ENCODE results near the gene ALPK3. TPM values are rescaled to one million over a fixed set of nuclear protein-coding genes. Genes with fewer than 3 reads are reported as not detected.
"Not testable (repeated sequence)": the region's sequence is repeated elsewhere in the genome, so short reads cannot be mapped to it uniquely, and the experiment has no call there.

Gene ALPK3
- total RNA-seq, 2 experiments from 2014 or later, result 0.05 TPM

DNA sequence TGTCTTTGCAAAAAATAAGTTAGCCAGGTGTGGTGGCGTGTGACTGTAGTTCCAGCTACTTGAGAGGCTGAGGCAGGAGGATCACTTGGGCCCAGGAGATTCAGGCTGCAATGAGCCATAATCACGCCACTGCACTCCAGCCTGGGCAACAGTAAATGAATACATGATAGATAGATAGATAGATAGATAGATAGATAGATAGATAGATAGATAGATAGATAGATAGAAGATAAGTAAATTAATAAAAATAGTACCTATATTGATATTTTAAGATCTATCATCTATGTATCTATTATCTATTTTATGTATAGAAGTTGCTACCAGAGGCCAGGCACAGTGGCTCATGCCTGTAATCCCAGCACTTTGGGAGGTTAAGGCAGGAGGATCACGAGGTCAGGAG, 60.5 kb downstream of the ALPK3 start:
- CTCF ChIA-PET, result interaction anchor here (0.7 to 2.1 kb wide), 14 partner anchors 9 to 291 kb away, joined by 3 to 12 read pairs (median 4); partner anchors contain the start of genes WDR73 and ZSCAN2
- POLR2A ChIA-PET; H3K27me3 Mint-ChIP-seq; H3K4me3 Mint-ChIP-seq; H3K4me1 Mint-ChIP-seq; H3K36me3 Mint-ChIP-seq (ENCODE audit: low read depth); ATAC-seq; H3K9me3 Mint-ChIP-seq (ENCODE audit: low read depth); DNase-seq; H3K27ac Mint-ChIP-seq: not testable (repeated sequence)
- intact Hi-C loops (cut with DNase I, micrococcal nuclease), result loop anchor here (1.0 to 2.0 kb wide), 6 partner anchors 51 to 289 kb away; partner anchors contain the start of gene WDR73 (in 2 of the 2)

GRCh38 chr15:84878504-84878903, 61.3 kb downstream of the ALPK3 start:
- Mint-ChIP-seq H3K9me3 (ENCODE audit: low read depth) (no peaks in the 10 kb centered on the region), H3K27me3 (no peaks in the 10 kb centered on the region), H3K36me3 (ENCODE audit: low read depth) (no peaks in the 10 kb centered on the region), H3K4me1 (no peaks in the 10 kb centered on the region), H3K27ac (no peak overlapping the region), H3K4me3 (no peak overlapping the region)
- ATAC-seq (peak; percentile 93), DNase-seq (peak; percentile 84)
- intact Hi-C loops (cut with DNase I, micrococcal nuclease), result loop anchor here (1.0 to 2.0 kb wide), 6 partner anchors 50 to 290 kb away; partner anchors contain the start of gene WDR73 (in 2 of the 2)
- ChIA-PET POLR2A (no interaction called here), CTCF (interaction anchor here (0.6 to 2.0 kb wide), 14 partner anchors 8 to 292 kb away, joined by 3 to 12 read pairs (median 4); partner anchors contain the start of genes WDR73 and ZSCAN2)

DNA sequence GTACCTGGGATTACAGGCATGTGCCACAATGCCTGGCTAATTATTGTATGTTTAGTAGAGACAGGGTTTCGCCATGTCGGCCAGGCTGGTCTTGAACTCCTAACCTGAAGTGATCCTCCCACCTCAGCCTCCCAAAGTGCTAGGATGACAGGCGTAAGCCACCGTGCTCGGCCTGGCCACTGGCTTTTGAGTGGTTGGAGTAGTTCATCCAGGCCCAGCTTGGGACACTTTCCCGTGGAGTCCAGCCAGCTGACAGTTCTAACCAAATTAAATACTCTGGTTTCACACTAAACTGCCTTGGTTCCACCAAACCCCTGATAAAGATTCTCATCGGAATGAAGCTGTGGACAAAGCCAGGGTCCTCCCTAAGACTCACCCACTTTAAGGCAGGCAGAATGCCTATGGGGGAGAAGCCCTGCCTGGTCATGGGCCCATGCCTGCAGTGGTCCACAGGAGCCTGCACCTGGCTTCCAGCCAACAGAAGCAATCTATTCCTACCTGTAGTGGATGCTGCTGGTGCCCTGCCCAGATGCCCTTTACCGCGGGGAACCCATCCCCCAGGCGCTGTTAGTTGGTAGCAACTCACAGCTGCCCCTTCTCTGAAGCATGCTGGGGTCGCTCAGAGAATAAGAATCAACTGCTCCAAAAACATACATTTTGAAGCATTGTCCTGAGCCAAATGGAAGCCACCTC, 62.1 kb downstream of the ALPK3 start:
- intact Hi-C loops (cut with DNase I, micrococcal nuclease), result loop anchor here (2.0 kb wide), 2 partner anchors 50 to 52 kb away; no protein-coding TSS in a partner anchor
- H3K4me1 Mint-ChIP-seq, result no peaks in the 10 kb centered on the region
- ATAC-seq, result no peak
- no peaks in the 10 kb centered on the region for H3K9me3 Mint-ChIP-seq (ENCODE audit: low read depth)
- no peak overlapping the region for H3K27ac Mint-ChIP-seq
- ChIA-PET CTCF (interaction anchor here (0.7 to 2.0 kb wide), 7 partner anchors 8 to 280 kb away, joined by 3 to 12 read pairs (median 3); partner anchors contain the start of gene ZSCAN2), POLR2A (no interaction called here)
- no peak overlapping the region for H3K4me3 Mint-ChIP-seq
- H3K36me3 Mint-ChIP-seq (ENCODE audit: low read depth), result no peaks in the 10 kb centered on the region
- DNase-seq, result no peak
- no peaks in the 10 kb centered on the region for H3K27me3 Mint-ChIP-seq

- DNase-seq (no peak), ATAC-seq (no peak)
- Mint-ChIP-seq H3K4me3 (no peak overlapping the region), H3K9me3 (ENCODE audit: low read depth) (no peaks in the 10 kb centered on the region), H3K4me1 (no peaks in the 10 kb centered on the region), H3K36me3 (ENCODE audit: low read depth) (no peaks in the 10 kb centered on the region), H3K27me3 (no peaks in the 10 kb centered on the region), H3K27ac (no peak overlapping the region)
- POLR2A ChIA-PET, result no interaction called here
- CTCF ChIA-PET, result no interaction called here
- intact Hi-C loops (cut with DNase I, micrococcal nuclease), result no loop called here
These were observed 62.9 kb downstream of the ALPK3 start for GRCh38 chr15:84880007-84880406.

- no peaks in the 10 kb centered on the region for H3K36me3 Mint-ChIP-seq (ENCODE audit: low read depth)
- ATAC-seq, result no peak
- no peak overlapping the region for H3K4me3 Mint-ChIP-seq
- CTCF ChIA-PET, result no interaction called here
- H3K27ac Mint-ChIP-seq, result no peak overlapping the region
- no peak for DNase-seq
- no peaks in the 10 kb centered on the region for H3K9me3 Mint-ChIP-seq (ENCODE audit: low read depth)
- no peaks in the 10 kb centered on the region for H3K27me3 Mint-ChIP-seq
- intact Hi-C loops (cut with DNase I, micrococcal nuclease), result no loop called here
- POLR2A ChIA-PET, result no interaction called here
- no peaks in the 10 kb centered on the region for H3K4me1 Mint-ChIP-seq
These were observed 63.8 kb downstream of the ALPK3 start for GRCh38 chr15:84880822-84881519.

- Mint-ChIP-seq H3K27ac (no peak overlapping the region), H3K4me3 (no peak overlapping the region), H3K9me3 (ENCODE audit: low read depth) (no peaks in the 10 kb centered on the region), H3K27me3 (no peaks in the 10 kb centered on the region), H3K4me1 (no peaks in the 10 kb centered on the region), H3K36me3 (ENCODE audit: low read depth) (no peaks in the 10 kb centered on the region)
- intact Hi-C loops (cut with DNase I, micrococcal nuclease), result no loop called here
- POLR2A ChIA-PET, result no interaction called here
- DNase-seq (no peak), ATAC-seq (no peak)
- CTCF ChIA-PET, result interaction anchor here (0.8 kb wide), 1 partner anchor 13 kb away, joined by 3 read pairs; no protein-coding TSS in a partner anchor
These were observed 64.3 kb downstream of the ALPK3 start for GRCh38 chr15:84881520-84881830.

DNA sequence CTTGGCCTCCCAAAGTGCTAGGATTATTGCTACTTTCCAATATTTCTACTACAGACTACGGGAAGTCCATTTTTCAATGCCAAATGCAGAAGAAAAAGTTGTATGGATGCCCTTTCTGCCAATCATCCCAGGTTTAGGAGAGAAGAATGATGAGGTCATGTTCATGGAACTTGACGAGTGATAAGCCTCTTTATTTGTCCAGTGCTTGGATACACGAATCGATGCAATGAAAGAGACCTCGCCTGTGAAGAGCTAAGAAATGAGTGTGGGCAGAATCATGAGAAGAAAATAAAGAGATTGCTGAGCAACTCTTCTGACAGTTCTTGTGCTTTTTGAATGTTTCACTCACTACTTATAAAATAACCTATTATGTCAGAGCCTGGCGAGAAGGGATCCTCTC, 66.3 kb downstream of the ALPK3 start:
- ATAC-seq (no peak), DNase-seq (no peak)
- Mint-ChIP-seq H3K36me3 (ENCODE audit: low read depth) (no peaks in the 10 kb centered on the region), H3K4me1 (no peaks in the 10 kb centered on the region), H3K27ac (no peak overlapping the region), H3K4me3 (no peak overlapping the region), H3K27me3 (no peaks in the 10 kb centered on the region), H3K9me3 (ENCODE audit: low read depth) (no peaks in the 10 kb centered on the region)
- CTCF ChIA-PET, result interaction anchor here (1.3 kb wide), 1 partner anchor 228 kb away, joined by 3 read pairs; no protein-coding TSS in a partner anchor
- intact Hi-C loops (cut with DNase I, micrococcal nuclease), result no loop called here
- POLR2A ChIA-PET, result no interaction called here

GRCh38 chr15:84883916-84884781, 67.0 kb downstream of the ALPK3 start, which contains the start of gene SLC28A1:
Gene SLC28A1 (plus strand): TSS chr15:84884662. CDS start chr15:84887761, 3,099 bp downstream.
- intact Hi-C loops (cut with DNase I, micrococcal nuclease), result no loop called here
- POLR2A ChIA-PET, result no interaction called here
- no peaks in the 10 kb centered on the region for H3K9me3 Mint-ChIP-seq (ENCODE audit: low read depth)
- H3K4me1 Mint-ChIP-seq, result no peaks in the 10 kb centered on the region
- H3K27ac Mint-ChIP-seq, result no peak within 1 kb of the TSS
- DNase-seq (no peak), ATAC-seq (no peak)
- CTCF ChIA-PET, result no interaction called here
- no peak within 1 kb of the TSS for H3K4me3 Mint-ChIP-seq
- no peaks in the 10 kb centered on the region for H3K36me3 Mint-ChIP-seq (ENCODE audit: low read depth)
- H3K27me3 Mint-ChIP-seq, result no peaks in the 10 kb centered on the region

- Mint-ChIP-seq H3K4me3 (no peak overlapping the region), H3K27ac (no peak overlapping the region), H3K27me3 (no peaks in the 10 kb centered on the region), H3K4me1 (no peaks in the 10 kb centered on the region), H3K36me3 (ENCODE audit: low read depth) (no peaks in the 10 kb centered on the region), H3K9me3 (ENCODE audit: low read depth) (no peaks in the 10 kb centered on the region)
- DNase-seq (no peak), ATAC-seq (no peak)
- POLR2A ChIA-PET, result no interaction called here
- CTCF ChIA-PET, result no interaction called here
- intact Hi-C loops (cut with DNase I, micrococcal nuclease), result no loop called here
These were observed 68.6 kb downstream of the ALPK3 start for GRCh38 chr15:84885801-84886200.

GRCh38 chr15:84886211-84886983, 69.2 kb downstream of the ALPK3 start:
- POLR2A ChIA-PET, result no interaction called here
- ATAC-seq (no peak), DNase-seq (no peak)
- no peaks in the 10 kb centered on the region for H3K27me3 Mint-ChIP-seq
- H3K27ac Mint-ChIP-seq, result no peak overlapping the region
- H3K36me3 Mint-ChIP-seq (ENCODE audit: low read depth), result no peaks in the 10 kb centered on the region
- intact Hi-C loops (cut with DNase I, micrococcal nuclease), result no loop called here
- H3K4me3 Mint-ChIP-seq, result no peak overlapping the region
- CTCF ChIA-PET, result interaction anchor here (0.6 to 1.2 kb wide), 3 partner anchors 8 to 968 kb away, joined by 3 read pairs; no protein-coding TSS in a partner anchor
- H3K4me1 Mint-ChIP-seq, result no peaks in the 10 kb centered on the region
- no peaks in the 10 kb centered on the region for H3K9me3 Mint-ChIP-seq (ENCODE audit: low read depth)

DNA sequence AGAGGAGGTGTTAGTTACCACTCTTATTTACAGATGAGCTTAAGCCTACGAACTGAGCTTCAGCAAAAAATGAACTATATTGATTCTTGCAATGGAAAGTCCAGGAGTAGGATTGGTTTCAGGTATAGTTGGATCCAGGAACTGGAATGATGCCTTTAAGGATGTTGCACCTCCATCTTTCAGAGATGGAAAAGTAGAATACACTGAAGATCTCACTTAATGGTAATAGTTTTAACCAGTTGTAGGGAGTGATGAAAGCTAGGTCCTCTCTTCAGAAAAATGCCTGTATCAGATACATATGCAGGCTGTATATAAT, 69.8 kb downstream of the ALPK3 start:
- DNase-seq (no peak), ATAC-seq (no peak)
- Mint-ChIP-seq H3K36me3 (ENCODE audit: low read depth) (no peaks in the 10 kb centered on the region), H3K4me3 (no peak overlapping the region), H3K27ac (no peak overlapping the region), H3K9me3 (ENCODE audit: low read depth) (no peaks in the 10 kb centered on the region), H3K27me3 (no peaks in the 10 kb centered on the region), H3K4me1 (no peaks in the 10 kb centered on the region)
- CTCF ChIA-PET, result interaction anchor here (0.6 to 1.2 kb wide), 3 partner anchors 9 to 967 kb away, joined by 3 read pairs; no protein-coding TSS in a partner anchor
- intact Hi-C loops (cut with DNase I, micrococcal nuclease), result no loop called here
- POLR2A ChIA-PET, result no interaction called here
